ENCODE data around the gene FOXC2.

DNA sequence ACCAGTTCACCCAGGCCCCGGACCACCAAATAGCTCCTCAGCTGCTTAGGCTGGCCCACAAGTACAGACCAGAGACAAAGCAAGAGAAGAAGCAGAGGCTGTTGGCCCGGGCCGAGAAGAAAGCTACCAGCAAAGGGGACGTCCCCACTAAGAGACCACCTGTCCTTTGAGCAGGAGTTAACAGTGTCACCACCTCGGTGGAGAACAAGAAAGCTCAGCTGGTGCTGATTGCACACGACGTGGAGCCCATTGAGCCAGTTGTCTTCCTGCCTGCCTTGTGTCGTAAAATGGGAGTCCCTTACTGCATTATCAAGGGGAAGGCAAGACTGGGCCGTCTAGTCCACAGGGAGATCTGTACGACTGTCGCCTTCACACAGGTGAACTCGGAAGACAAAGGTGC is 40.9 kb upstream of the FOXC2 start:
- TF ChIP-seq, protein P1, sequence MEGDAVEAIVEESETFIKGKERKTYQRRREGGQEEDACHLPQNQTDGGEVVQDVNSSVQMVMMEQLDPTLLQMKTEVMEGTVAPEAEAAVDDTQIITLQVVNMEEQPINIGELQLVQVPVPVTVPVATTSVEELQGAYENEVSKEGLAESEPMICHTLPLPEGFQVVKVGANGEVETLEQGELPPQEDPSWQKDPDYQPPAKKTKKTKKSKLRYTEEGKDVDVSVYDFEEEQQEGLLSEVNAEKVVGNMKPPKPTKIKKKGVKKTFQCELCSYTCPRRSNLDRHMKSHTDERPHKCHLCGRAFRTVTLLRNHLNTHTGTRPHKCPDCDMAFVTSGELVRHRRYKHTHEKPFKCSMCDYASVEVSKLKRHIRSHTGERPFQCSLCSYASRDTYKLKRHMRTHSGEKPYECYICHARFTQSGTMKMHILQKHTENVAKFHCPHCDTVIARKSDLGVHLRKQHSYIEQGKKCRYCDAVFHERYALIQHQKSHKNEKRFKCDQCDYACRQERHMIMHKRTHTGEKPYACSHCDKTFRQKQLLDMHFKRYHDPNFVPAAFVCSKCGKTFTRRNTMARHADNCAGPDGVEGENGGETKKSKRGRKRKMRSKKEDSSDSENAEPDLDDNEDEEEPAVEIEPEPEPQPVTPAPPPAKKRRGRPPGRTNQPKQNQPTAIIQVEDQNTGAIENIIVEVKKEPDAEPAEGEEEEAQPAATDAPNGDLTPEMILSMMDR (IDR thresholded peaks at IDR 0.05; ENCODE audit: borderline replicate concordance, extremely low read depth, low read length, poor library complexity, severe bottlenecking): no peak
- TF ChIP-seq EZH2 (IDR thresholded peaks at IDR 0.05; ENCODE audit: borderline replicate concordance, low read depth, low read length, severe bottlenecking): no peak
